BJ (cell line): ENCODE results near the gene TRIM66. TPM values are rescaled to one million over a fixed set of nuclear protein-coding genes. Genes with fewer than 3 reads are reported as not detected.

ENCODE experiments used
- CTCF ChIA-PET: fragments of 350-600 bp; formaldehyde crosslinking; extraction: SDS; loops from one replicate; lab custom pipeline; 2021; ENCODE audit warnings: antibody characterized with exemption, inconsistent platforms; lab: Yijun Ruan, JAX
- POLR2A ChIA-PET: fragments of 300-600 bp; sonication (Branson Sonifier 250); formaldehyde crosslinking; extraction: SDS; loops from one replicate; lab custom pipeline; 2021; ENCODE audit warnings: antibody characterized with exemption; lab: Charles Lee
- DNase-seq: peaks from one replicate; pipeline ENCODE4 v3.0.0-alpha.2; 2011; ENCODE audit warnings: low read depth
- H3K27me3 ChIP-seq: 2 replicates; pipeline ENCODE4 v1.6.0; 2011; ENCODE audit warnings: low read length; ENCODE audit not compliant: control insufficient read depth, insufficient read depth
- H3K36me3 ChIP-seq: 2 replicates; pipeline ENCODE4 v1.5.1; 2011; ENCODE audit warnings: low read length; ENCODE audit not compliant: control insufficient read depth, insufficient read depth
- H3K4me3 ChIP-seq: 2 replicates; pipeline ENCODE4 v1.5.1; 2011; ENCODE audit warnings: low read depth, mild to moderate bottlenecking, control low read depth, low read length
- polyA plus RNA-seq: library from polyadenylated mRNA; depleted of rRNA; stranded (reverse); fragments of >200 nt; gene quantifications from 2 replicates; pipeline ENCODE4 v1.2.3, GENCODE V29; 2011
- TF ChIP-seq, protein P1 (sequence below): IDR thresholded peaks from 2 replicates; pipeline ENCODE4 v1.5.1; 2011; ENCODE audit warnings: low read depth, mild to moderate bottlenecking, control low read depth, inconsistent platforms, low read length, moderate library complexity; ENCODE audit not compliant: insufficient read depth

TRIM66 gene
- polyA plus RNA-seq, 1 experiment: 5.6 TPM

DNA sequence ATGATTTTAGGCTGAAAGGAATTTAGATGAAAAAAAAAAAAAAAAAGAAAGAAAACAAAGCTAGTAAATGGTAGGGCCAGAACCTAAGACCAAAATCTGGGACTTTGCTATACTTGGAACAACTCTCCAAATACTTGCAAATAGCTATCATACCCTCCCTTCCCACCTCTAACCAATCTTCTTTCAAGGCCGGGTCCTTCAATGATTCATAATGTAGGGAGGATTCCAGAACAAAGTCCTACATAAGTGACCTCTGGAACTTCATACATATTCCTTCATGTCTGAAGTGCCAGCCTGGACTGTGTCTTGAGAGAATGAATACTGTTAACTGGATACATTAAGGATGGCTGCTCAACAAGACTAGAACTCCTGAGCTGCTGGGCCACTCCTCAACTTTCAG, 98.4 kb downstream of the TRIM66 start:
- TF ChIP-seq, protein P1, sequence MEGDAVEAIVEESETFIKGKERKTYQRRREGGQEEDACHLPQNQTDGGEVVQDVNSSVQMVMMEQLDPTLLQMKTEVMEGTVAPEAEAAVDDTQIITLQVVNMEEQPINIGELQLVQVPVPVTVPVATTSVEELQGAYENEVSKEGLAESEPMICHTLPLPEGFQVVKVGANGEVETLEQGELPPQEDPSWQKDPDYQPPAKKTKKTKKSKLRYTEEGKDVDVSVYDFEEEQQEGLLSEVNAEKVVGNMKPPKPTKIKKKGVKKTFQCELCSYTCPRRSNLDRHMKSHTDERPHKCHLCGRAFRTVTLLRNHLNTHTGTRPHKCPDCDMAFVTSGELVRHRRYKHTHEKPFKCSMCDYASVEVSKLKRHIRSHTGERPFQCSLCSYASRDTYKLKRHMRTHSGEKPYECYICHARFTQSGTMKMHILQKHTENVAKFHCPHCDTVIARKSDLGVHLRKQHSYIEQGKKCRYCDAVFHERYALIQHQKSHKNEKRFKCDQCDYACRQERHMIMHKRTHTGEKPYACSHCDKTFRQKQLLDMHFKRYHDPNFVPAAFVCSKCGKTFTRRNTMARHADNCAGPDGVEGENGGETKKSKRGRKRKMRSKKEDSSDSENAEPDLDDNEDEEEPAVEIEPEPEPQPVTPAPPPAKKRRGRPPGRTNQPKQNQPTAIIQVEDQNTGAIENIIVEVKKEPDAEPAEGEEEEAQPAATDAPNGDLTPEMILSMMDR: no peak
- Histone ChIP-seq H3K36me3 (no peaks in the 10 kb centered on the region), H3K27me3 (no peaks in the 10 kb centered on the region), H3K4me3 (no peak overlapping the region)
- DNase-seq: no peak
- ChIA-PET POLR2A (interaction anchor here (0.6 kb wide), 2 partner anchors 18 to 475 kb away, joined by 3 read pairs; no protein-coding TSS in a partner anchor), CTCF (interaction anchor here (0.8 to 0.9 kb wide), 3 partner anchors 17 to 21 kb away, joined by 3 read pairs; no protein-coding TSS in a partner anchor)

DNA sequence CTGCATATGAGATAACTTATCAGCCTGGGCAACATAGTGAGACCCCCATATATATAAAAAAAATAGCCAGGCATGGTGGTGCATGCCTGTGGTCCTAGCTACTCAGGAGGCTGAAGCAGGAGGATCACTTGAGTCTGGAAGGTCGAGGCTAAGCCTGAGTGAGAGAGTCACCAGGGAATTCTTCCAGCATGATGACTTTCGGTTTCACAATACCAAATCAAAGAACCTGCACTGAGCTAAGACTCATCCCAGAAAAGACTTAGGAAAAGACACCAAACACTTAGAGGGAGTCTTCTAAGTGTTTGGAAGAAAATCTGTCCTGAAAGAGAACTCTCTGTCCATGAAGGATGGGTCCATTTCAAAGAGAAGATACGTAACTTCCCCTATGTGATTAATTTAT, 101.2 kb downstream of the TRIM66 start:
- ChIA-PET CTCF (interaction anchor here (0.5 to 1.2 kb wide), 2 partner anchors 170 to 362 kb away, joined by 3 to 4 read pairs; no protein-coding TSS in a partner anchor), POLR2A (no interaction called here)
- TF ChIP-seq, protein P1: no peak
- no peak overlapping the region for H3K4me3 ChIP-seq
- no peak for DNase-seq
- no peaks in the 10 kb centered on the region for H3K36me3 ChIP-seq
- no peaks in the 10 kb centered on the region for H3K27me3 ChIP-seq

DNA sequence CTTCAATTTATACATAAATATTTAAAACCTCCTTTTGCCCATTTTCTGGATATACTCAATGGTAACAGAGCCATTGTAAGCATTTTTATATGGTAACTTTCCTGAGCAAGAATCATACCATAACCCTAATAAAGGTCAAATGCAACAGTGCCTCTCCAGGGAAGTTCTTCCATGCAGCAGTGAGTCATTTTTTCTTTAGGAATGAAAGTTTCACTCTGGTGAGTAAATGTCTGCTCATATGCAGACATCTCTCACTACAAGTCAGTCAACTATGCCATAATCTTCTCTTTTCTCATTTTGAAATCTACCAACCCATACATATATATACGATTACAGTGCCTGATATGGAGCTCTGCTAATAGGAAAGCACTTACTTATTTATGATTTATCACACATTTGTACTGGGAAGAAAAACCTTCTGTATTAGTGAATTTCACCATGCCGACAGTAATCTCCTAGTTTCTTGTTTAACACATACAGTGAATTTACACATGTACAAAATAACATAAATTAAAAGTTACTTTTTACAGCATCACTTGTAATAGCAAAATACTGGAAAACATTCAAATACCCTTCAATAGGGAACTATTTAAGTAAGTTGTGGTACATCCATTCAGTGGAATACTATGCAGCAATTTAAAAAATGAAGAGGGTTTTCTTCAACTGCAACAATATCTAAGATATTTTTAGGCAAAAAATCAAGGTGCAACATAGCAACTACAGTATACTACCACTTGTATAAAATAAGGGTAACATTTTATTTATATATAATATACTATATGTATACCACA, 104.5 kb downstream of the TRIM66 start:
- H3K27me3 ChIP-seq: no peaks in the 10 kb centered on the region
- H3K4me3 ChIP-seq: no peak overlapping the region
- TF ChIP-seq, protein P1: no peak
- no peaks in the 10 kb centered on the region for H3K36me3 ChIP-seq
- POLR2A ChIA-PET: interaction anchor here (0.6 kb wide), 1 partner anchor 20 kb away, joined by 3 read pairs; no protein-coding TSS in a partner anchor
- DNase-seq: no peak
- CTCF ChIA-PET: interaction anchor here (2.3 kb wide), 1 partner anchor 11 kb away, joined by 12 read pairs; no protein-coding TSS in a partner anchor

DNA sequence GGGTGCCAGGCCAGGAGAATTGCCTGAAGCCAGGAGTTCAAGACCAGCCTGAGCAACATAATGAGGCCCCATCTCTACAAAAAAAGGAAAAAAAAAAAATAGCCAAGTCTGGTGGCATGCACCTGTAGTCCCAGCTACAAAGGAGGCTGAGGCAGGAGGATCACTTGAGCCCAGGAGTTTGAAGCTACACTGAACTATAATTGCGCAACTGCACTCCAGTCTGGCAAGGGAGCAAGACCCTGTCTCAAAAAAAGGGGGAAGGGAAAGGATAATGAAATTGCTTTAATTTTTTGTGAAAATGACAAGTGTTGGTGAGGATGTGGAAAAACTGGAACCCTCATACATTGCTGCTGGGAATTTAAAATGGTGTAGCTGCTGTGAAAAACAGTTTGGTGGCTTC, 107.7 kb downstream of the TRIM66 start:
- CTCF ChIA-PET: no interaction called here
- no peak for DNase-seq
- Histone ChIP-seq H3K36me3 (no peaks in the 10 kb centered on the region), H3K4me3 (no peak overlapping the region), H3K27me3 (no peaks in the 10 kb centered on the region)
- TF ChIP-seq, protein P1: no peak
- POLR2A ChIA-PET: no interaction called here

DNA sequence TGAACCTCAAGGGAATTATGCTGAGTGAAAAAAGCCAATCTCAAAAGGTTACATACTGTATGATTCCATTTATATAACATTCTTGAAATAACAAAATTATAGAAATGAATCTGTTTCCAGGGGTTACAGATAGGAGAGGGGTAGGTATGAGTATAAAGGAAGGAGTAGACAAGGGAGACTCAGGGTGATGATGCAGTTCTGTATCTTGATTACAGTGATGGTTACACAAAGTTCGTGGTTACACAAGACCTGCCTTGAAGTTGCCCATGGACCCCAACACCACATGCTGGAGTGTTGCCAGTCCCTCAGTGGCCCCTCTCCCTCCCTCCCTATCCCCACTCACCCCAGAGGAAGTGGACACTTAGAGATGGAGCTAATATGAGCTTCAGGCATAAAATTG, 108.7 kb downstream of the TRIM66 start:
- Histone ChIP-seq H3K36me3 (no peaks in the 10 kb centered on the region), H3K27me3 (no peaks in the 10 kb centered on the region), H3K4me3 (no peak overlapping the region)
- ChIA-PET CTCF (no interaction called here), POLR2A (no interaction called here)
- no peak for DNase-seq
- TF ChIP-seq, protein P1: no peak
